K562 (cell line): ENCODE measurements around the gene RBMS3.

Source experiments
- CREB1 ChIP-seq, 2 experiments: sonication (generic) in 1 of 2; formaldehyde crosslinking in 1 of 2; IDR thresholded peaks; 2 replicates each; pipeline versions ENCODE4 v1.6.1 to v1.8.0; 2012 to 2022; ENCODE audit warnings: inconsistent platforms in 1 of 2, mild to moderate bottlenecking in 1 of 2, missing genetic modification reagents in 1 of 2, moderate library complexity in 1 of 2
- ELF1 ChIP-seq: fragments of 200-800 bp; sonication (Bioruptor generic); IDR thresholded peaks from 2 replicates; pipeline ENCODE4 v1.6.1; 2016; ENCODE audit warnings: missing genetic modification characterization, missing compliant biosample characterization
- FOXP4 ChIP-seq: sonication (generic); formaldehyde crosslinking; IDR thresholded peaks from 2 replicates; pipeline ENCODE4 v1.8.0; 2022; ENCODE audit warnings: mild to moderate bottlenecking, missing genetic modification reagents, borderline replicate concordance
- JUN ChIP-seq, 2 experiments: sonication (generic) in 1 of 2; formaldehyde crosslinking in 1 of 2; IDR thresholded peaks; 2 replicates each; pipeline versions ENCODE4 v1.6.1 to v1.8.0; 2012 to 2022; ENCODE audit warnings: borderline replicate concordance in 2 of 2, mild to moderate bottlenecking in 2 of 2, improper control_type of control experiment in 1 of 2, low read depth in 1 of 2, low read length in 1 of 2, missing genetic modification reagents in 1 of 2
- RAD21 ChIP-seq, 2 experiments: fragments of 250-450 bp in 1 of 2; fragments of 450-650 bp in 1 of 2; sonication (Bioruptor Pico) in 1 of 2; formaldehyde crosslinking in 1 of 2; IDR thresholded peaks in 1 of 2; conservative IDR thresholded peaks in 1 of 2; 2 replicates each; pipeline versions ENCODE4 v1.4.0 to v1.8.0; 2020 to 2022; ENCODE audit warnings: mild to moderate bottlenecking in 2 of 2, moderate library complexity in 1 of 2
- RFX1 ChIP-seq: fragments of 450-650 bp; IDR thresholded peaks from 2 replicates; pipeline ENCODE4 v1.6.1; 2016; ENCODE audit warnings: mild to moderate bottlenecking, moderate library complexity
- TBL1XR1 ChIP-seq, 2 experiments: IDR thresholded peaks; 2 replicates each; pipeline ENCODE4 v1.6.1; 2012; ENCODE audit warnings: improper control_type of control experiment in 2 of 2, low read length in 2 of 2, mild to moderate bottlenecking in 1 of 2
- YY1 ChIP-seq, 3 experiments: IDR thresholded peaks; 2 replicates each; pipeline ENCODE4 v1.6.1; 2011; ENCODE audit warnings: low read length in 2 of 3, mild to moderate bottlenecking in 2 of 3, moderate library complexity in 2 of 3, borderline replicate concordance in 1 of 3, control low read depth in 1 of 3, low read depth in 1 of 3; ENCODE audit not compliant: insufficient read depth in 3 of 3, insufficient replicate concordance in 2 of 3, control insufficient read depth in 1 of 3, insufficient read length in 1 of 3; ENCODE audit errors: extremely low read depth in 1 of 3
- ZBTB1 ChIP-seq: sonication (generic); formaldehyde crosslinking; IDR thresholded peaks from 2 replicates; pipeline ENCODE4 v1.8.1; 2023; ENCODE audit warnings: missing genetic modification reagents, low read depth, mild to moderate bottlenecking, borderline replicate concordance
- ZNF436 ChIP-seq: fragments of 250-450, 450-650 bp; sonication (Bioruptor Pico); formaldehyde crosslinking; IDR thresholded peaks from 2 replicates; pipeline ENCODE4 v1.7.0; 2020; ENCODE audit warnings: mild to moderate bottlenecking

DNA sequence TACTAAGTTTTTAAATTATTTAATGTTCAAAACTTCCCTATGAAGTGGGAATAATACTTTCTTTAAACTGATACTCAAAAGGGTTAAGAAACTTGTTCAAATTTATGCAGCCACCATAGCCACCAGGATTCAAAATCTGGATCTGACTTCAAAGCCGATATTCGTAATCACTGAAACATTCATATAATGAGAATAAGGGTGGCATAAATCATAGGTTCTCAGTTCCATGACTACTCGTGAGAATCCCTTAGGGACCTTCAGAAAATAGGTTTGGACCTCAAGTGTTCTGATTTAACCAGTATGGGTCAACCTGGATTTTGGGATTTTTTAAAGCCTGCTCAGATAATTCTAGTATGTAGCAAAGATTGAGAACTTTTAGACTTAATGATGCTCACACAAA lies 160.6 kb downstream of the RBMS3 start:
- no peak for TF ChIP-seq ELF1 (tag)
- TF ChIP-seq JUN (IDR thresholded peaks at IDR 0.05; ENCODE audit: borderline replicate concordance, low read depth, low read length): no peak
- no peak for TF ChIP-seq JUN (CRISPR knock-in tag; IDR thresholded peaks at IDR 0.05; ENCODE audit: borderline replicate concordance)
- no peak for TF ChIP-seq RAD21 (CRISPR knock-in tag; conservative IDR thresholded peaks at IDR 0.05 in 1 of 2, IDR thresholded peaks at IDR 0.05 in 1 of 2)
- TF ChIP-seq ZBTB1: no peak
- no peak for TF ChIP-seq YY1 (IDR thresholded peaks at IDR 0.05; ENCODE audit: borderline replicate concordance in 1 of 3, control insufficient read depth in 1 of 3, extremely low read depth in 1 of 3, insufficient read depth in 3 of 3, insufficient read length in 1 of 3, insufficient replicate concordance in 2 of 3, low read depth in 1 of 3, low read length in 2 of 3)
- no peak for TF ChIP-seq RFX1
- no peak for TF ChIP-seq FOXP4 (CRISPR knock-in tag)
- no peak for TF ChIP-seq ZNF436 (CRISPR knock-in tag)
- TF ChIP-seq TBL1XR1 (IDR thresholded peaks at IDR 0.05; ENCODE audit: low read length in 2 of 2): no peak
- TF ChIP-seq CREB1 (IDR thresholded peaks at IDR 0.05): no peak
- no peak for TF ChIP-seq CREB1 (CRISPR knock-in tag; IDR thresholded peaks at IDR 0.05)
